ENCODE results near the gene TMEM240.

DNA sequence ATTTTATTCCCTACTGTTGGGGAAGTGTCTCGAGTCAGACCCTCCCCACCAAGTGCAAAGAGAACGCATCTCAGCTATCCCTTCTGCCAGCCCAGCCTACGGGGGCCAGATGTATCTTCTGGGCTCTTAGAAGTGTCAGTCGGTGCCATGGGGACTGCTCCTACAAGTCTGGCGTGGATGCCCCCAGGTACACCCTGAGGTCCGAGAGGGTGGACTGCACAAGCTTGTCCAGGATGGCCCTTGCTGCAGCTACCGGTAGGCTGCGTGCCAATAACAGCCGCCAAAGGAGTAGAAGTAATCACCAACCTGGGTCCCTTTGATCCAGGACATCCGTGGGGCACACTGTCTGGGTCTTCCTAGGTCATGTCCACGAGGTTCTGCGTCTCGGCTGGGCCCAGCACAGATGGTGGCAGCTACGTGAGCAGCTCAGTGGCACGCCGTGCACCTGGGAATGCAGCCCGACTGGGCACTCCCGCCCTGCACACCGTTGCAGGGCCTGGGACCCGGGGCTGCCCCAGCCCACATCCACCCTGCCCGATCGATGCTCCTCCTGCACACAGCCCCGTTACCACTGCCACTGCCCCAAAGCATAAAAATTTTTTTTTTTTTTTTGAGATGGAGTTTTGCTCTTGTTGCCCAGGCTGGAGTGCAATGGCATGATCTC is 43.1 kb upstream of the TMEM240 start:
- TF ChIP-seq, protein P1, sequence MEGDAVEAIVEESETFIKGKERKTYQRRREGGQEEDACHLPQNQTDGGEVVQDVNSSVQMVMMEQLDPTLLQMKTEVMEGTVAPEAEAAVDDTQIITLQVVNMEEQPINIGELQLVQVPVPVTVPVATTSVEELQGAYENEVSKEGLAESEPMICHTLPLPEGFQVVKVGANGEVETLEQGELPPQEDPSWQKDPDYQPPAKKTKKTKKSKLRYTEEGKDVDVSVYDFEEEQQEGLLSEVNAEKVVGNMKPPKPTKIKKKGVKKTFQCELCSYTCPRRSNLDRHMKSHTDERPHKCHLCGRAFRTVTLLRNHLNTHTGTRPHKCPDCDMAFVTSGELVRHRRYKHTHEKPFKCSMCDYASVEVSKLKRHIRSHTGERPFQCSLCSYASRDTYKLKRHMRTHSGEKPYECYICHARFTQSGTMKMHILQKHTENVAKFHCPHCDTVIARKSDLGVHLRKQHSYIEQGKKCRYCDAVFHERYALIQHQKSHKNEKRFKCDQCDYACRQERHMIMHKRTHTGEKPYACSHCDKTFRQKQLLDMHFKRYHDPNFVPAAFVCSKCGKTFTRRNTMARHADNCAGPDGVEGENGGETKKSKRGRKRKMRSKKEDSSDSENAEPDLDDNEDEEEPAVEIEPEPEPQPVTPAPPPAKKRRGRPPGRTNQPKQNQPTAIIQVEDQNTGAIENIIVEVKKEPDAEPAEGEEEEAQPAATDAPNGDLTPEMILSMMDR (IDR thresholded peaks at IDR 0.05; ENCODE audit: borderline replicate concordance, extremely low read depth, low read length, poor library complexity, severe bottlenecking) = no peak
- TF ChIP-seq EZH2 (IDR thresholded peaks at IDR 0.05; ENCODE audit: borderline replicate concordance, low read depth, low read length, severe bottlenecking) = no peak

Data from DND-41 (cell line).